Prostate gland (tissue), 2 donors: ENCODE measurements around the gene TBC1D22A. TPM values are rescaled to one million over a fixed set of nuclear protein-coding genes. Genes with fewer than 3 reads are reported as not detected.

ENCODE experiments used
- DNase-seq: peaks from one replicate; pipeline ENCODE4 v3.0.0-alpha.2; 2019; ENCODE audit warnings: low spot score
- H3K27ac ChIP-seq, 2 donors: fragments of 200-600 bp; sonication (generic); 2 replicates each; pipeline ENCODE4 v1.5.1; 2017 to 2019
- H3K27me3 ChIP-seq: fragments of 200-600 bp; sonication (generic); replicated peaks from 2 replicates; pipeline ENCODE4 v1.5.1; 2019; ENCODE audit not compliant: insufficient read depth
- H3K36me3 ChIP-seq, 2 donors: fragments of 200-600 bp; sonication (generic); 1 replicate in 1 of 2; 2 replicates in 1 of 2; pipeline versions ENCODE4 v1.5.1 to v1.8.1; 2017 to 2019
- H3K4me1 ChIP-seq: fragments of 200-600 bp; sonication (generic); replicated peaks from 2 replicates; pipeline ENCODE4 v1.5.1; 2019
- H3K4me3 ChIP-seq, 2 donors: fragments of 200-600 bp; sonication (generic); 2 replicates each; pipeline ENCODE4 v1.5.1; 2017 to 2019
- H3K9me3 ChIP-seq: fragments of 200-600 bp; sonication (generic); 2 replicates; pipeline ENCODE4 v1.5.1; 2017
- POLR2A ChIP-seq: fragments of 450-650 bp; IDR thresholded peaks from one replicate; pipeline ENCODE4 v1.6.1; 2016; ENCODE audit warnings: antibody characterized with exemption, mild to moderate bottlenecking
- POLR2AphosphoS5 ChIP-seq: sonication (generic); formaldehyde crosslinking; IDR thresholded peaks from one replicate; pipeline ENCODE4 v1.6.1; 2017; ENCODE audit warnings: antibody characterized with exemption
- WGBS: methylation state at CpG from one replicate; pipeline ENCODE4 v1.1.5; 2018; 5-methylcytosine and 5-hydroxymethylcytosine counted together
- intact Hi-C: fragments of 100-400 bp; cut with DNase I; formaldehyde crosslinking; loops from one replicate; pipeline ENCODE4 v1.14.2; 2022
- total RNA-seq, 2 donors: library from RNA; depleted of rRNA; stranded (reverse); fragments of >200 nt; gene quantifications; one replicate each; pipeline ENCODE4 v1.1.0, GENCODE V29; 2016
- TF ChIP-seq, protein P1 (sequence below), 4 experiments: fragments of 200-600 bp in 2 of 4; fragments of 450-650 bp in 2 of 4; sonication (generic) in 2 of 4; IDR thresholded peaks; 1 replicate in 3 of 4; 2 replicates in 1 of 4; pipeline ENCODE4 v1.5.1; 2016 to 2019; ENCODE audit warnings: antibody characterized with exemption in 4 of 4, mild to moderate bottlenecking in 2 of 4, moderate library complexity in 2 of 4

The TBC1D22A gene
- total RNA-seq, 2 donors from 2014 or later, result 16.0 to 30.7 TPM

- no peak for TF ChIP-seq POLR2A
- H3K4me3 ChIP-seq, result no peak overlapping the region
- no peak for DNase-seq
- intact Hi-C loops, result no loop called here
- no peak overlapping the region for H3K27ac ChIP-seq
- no peaks in the 10 kb centered on the region for H3K4me1 ChIP-seq
- no peaks in the 10 kb centered on the region for H3K9me3 ChIP-seq
- no peaks in the 10 kb centered on the region for H3K36me3 ChIP-seq
- WGBS, result 98% methylated on average over 5 of the region's 5 CpGs
- no peaks in the 10 kb centered on the region for H3K27me3 ChIP-seq
Observed at GRCh38 chr22:47008208-47008885, 245.9 kb downstream of the TBC1D22A start.

DNA sequence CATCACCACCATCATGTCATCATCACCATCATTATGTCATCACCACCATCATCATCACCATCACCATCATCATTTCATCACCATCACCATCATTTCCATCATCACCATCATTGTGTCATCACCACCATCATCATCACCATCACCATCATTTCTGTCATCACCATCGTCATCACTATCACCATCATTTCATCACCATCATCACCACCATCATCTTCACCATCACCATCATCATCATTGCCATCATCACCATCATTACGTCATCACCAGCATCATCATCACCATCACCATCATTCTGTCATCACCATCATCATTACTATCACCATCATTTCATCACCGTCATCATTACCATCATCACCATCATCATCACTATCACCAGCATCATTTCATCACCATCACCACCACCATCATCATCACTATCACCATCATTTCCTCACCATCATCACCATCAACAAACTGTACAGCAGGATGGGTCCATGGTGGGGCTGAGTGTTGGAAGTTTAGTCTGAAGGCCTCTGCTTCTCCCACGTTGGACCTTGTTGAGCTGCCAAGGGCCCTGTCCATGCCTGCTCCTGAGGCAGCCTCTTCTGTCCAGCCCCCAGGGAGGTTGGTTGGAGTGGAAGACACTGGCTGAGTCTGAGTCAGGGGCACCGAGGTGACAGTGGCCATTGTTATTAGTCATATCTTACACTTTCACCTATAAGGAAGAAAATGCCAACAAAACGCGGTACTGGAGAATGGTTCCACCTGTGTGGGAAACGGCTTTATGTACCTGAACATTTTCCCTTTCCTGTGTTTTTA lies 247.1 kb downstream of the TBC1D22A start:
- no peak for DNase-seq
- Histone ChIP-seq H3K4me3 (no peak overlapping the region), H3K9me3 (no peaks in the 10 kb centered on the region), H3K4me1 (no peaks in the 10 kb centered on the region), H3K27ac (no peak overlapping the region), H3K36me3 (no peaks in the 10 kb centered on the region), H3K27me3 (no peaks in the 10 kb centered on the region)
- TF ChIP-seq, protein P1, sequence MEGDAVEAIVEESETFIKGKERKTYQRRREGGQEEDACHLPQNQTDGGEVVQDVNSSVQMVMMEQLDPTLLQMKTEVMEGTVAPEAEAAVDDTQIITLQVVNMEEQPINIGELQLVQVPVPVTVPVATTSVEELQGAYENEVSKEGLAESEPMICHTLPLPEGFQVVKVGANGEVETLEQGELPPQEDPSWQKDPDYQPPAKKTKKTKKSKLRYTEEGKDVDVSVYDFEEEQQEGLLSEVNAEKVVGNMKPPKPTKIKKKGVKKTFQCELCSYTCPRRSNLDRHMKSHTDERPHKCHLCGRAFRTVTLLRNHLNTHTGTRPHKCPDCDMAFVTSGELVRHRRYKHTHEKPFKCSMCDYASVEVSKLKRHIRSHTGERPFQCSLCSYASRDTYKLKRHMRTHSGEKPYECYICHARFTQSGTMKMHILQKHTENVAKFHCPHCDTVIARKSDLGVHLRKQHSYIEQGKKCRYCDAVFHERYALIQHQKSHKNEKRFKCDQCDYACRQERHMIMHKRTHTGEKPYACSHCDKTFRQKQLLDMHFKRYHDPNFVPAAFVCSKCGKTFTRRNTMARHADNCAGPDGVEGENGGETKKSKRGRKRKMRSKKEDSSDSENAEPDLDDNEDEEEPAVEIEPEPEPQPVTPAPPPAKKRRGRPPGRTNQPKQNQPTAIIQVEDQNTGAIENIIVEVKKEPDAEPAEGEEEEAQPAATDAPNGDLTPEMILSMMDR (IDR thresholded peaks at IDR 0.05), result no peak
- TF ChIP-seq POLR2A (no peak), POLR2AphosphoS5 (no peak)
- intact Hi-C loops, result no loop called here
- 89% methylated on average over 8 of the region's 8 CpGs for WGBS

- no peak for DNase-seq
- no peak overlapping the region for H3K27ac ChIP-seq
- H3K4me3 ChIP-seq, result no peak overlapping the region
- no peaks in the 10 kb centered on the region for H3K4me1 ChIP-seq
- TF ChIP-seq, protein P1 (IDR thresholded peaks at IDR 0.05), result no peak
- TF ChIP-seq POLR2AphosphoS5 (no peak), POLR2A (no peak)
- no peaks in the 10 kb centered on the region for H3K9me3 ChIP-seq
- 86% methylated on average over 10 of the region's 10 CpGs for WGBS
- no peaks in the 10 kb centered on the region for H3K27me3 ChIP-seq
- intact Hi-C loops, result no loop called here
- H3K36me3 ChIP-seq, result no peaks in the 10 kb centered on the region
Observed at GRCh38 chr22:47010211-47010610, 247.8 kb downstream of the TBC1D22A start.

GRCh38 chr22:47011131-47011858 lies 248.8 kb downstream of the TBC1D22A start:
- intact Hi-C loops, result no loop called here
- TF ChIP-seq POLR2A (no peak), POLR2AphosphoS5 (no peak)
- TF ChIP-seq, protein P1 (IDR thresholded peaks at IDR 0.05), result no peak
- Histone ChIP-seq H3K9me3 (no peaks in the 10 kb centered on the region), H3K4me1 (no peaks in the 10 kb centered on the region), H3K27ac (no peak overlapping the region), H3K4me3 (no peak overlapping the region), H3K27me3 (no peaks in the 10 kb centered on the region), H3K36me3 (no peaks in the 10 kb centered on the region)
- no peak for DNase-seq
- 90% methylated on average over 12 of the region's 12 CpGs for WGBS

DNA sequence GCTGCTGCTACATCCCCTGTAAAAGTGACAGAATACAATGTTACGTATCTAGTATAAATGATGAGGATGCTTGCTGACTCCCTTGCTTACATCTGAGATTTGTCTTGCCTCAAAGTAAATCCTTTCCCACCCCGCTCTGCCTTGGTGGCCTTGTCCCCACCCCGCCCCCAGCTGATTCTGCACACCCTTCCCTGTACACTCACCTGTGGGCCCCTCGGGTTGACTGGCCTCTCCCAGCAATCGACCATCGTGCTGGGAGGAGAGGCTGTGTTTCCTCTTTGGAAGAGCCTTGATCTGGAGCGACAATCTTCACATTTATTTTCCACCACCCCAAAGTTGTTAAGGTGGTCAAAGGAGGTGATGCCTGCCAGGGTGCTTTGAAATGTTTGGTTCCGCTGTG lies 249.4 kb downstream of the TBC1D22A start:
- TF ChIP-seq POLR2A, result no peak
- TF ChIP-seq, protein P1 (IDR thresholded peaks at IDR 0.05), result no peak
- no peak for TF ChIP-seq POLR2AphosphoS5

More for the DNA sequence above, 249.4 kb downstream of the TBC1D22A start:
- intact Hi-C loops, result no loop called here
- Histone ChIP-seq H3K9me3 (no peaks in the 10 kb centered on the region), H3K4me3 (no peak overlapping the region), H3K27ac (no peak overlapping the region), H3K27me3 (no peaks in the 10 kb centered on the region), H3K36me3 (no peaks in the 10 kb centered on the region), H3K4me1 (no peaks in the 10 kb centered on the region)
- no peak for DNase-seq
- WGBS, result 90% methylated on average over 8 of the region's 8 CpGs
